HUES6 (cell line): ENCODE results near the gene GULP1.

Experiments
- H3K27ac ChIP-seq: 2 replicates; pipeline ENCODE4 v1.7.0; 2013; ENCODE audit warnings: low read depth, mild to moderate bottlenecking, low read length, inconsistent platforms
- H3K27me3 ChIP-seq: 2 replicates; pipeline ENCODE4 v1.6.1; 2013; ENCODE audit warnings: low read length; ENCODE audit not compliant: control insufficient read depth, insufficient read depth
- H3K36me3 ChIP-seq: 2 replicates; pipeline ENCODE4 v1.6.1; 2013; ENCODE audit warnings: low read length; ENCODE audit not compliant: control insufficient read depth, insufficient read depth
- H3K4me1 ChIP-seq: 2 replicates; pipeline ENCODE4 v1.6.1; 2013; ENCODE audit warnings: low read length; ENCODE audit not compliant: control insufficient read depth, insufficient read depth
- H3K4me3 ChIP-seq: 2 replicates; pipeline ENCODE4 v1.5.1; 2013; ENCODE audit warnings: low read depth, low read length
- H3K9ac ChIP-seq: one replicate; pipeline ENCODE4 v1.6.1; 2013; ENCODE audit warnings: mild to moderate bottlenecking, low read length
- H3K9me3 ChIP-seq: 2 replicates; pipeline ENCODE4 v1.6.1; 2013; ENCODE audit warnings: low read depth, low read length; ENCODE audit not compliant: control insufficient read depth, insufficient read depth

GULP1 gene

DNA sequence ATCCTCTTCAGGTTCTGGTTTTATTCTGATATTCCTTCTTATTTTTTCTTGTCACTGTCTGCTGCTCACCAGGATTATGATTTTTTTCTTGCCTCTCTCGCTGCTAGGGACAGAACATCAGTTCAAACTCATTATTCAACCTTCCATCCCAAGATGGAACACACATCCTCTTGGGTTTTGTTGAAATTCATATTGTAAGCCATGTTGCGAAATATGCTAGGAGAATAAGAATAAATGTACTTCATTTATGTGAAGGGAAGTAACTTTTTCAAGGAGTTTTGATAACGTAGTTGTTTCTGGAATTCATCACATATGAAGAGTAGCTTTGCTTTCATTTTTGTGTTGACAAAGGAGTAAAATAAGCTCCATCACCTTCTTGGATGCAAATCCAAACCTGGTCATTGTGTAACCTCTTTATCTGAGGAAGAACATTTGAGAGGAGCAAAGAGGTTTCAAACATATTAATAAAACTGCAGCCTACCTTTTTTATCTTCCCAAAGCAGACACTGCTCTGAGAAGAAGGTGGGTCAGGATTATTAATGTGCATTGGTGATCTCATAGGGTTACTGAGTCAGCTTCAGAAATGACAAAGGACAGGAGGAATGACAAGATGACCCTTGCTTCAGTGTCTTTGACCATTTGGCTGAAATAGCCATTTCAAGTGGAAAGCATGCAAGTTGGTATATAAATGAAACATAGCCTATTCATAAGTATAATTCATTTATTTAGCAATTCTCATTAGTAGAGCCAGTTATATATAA lies 280.0 kb downstream of the GULP1 start:
- no peak overlapping the region for H3K27ac ChIP-seq
- no peak overlapping the region for H3K4me3 ChIP-seq
- H3K9me3 ChIP-seq, result no peaks in the 10 kb centered on the region
- H3K36me3 ChIP-seq, result peaks cover 41% of the 10 kb centered on the region
- no peaks in the 10 kb centered on the region for H3K27me3 ChIP-seq
- H3K9ac ChIP-seq, result no peak overlapping the region
- no peaks in the 10 kb centered on the region for H3K4me1 ChIP-seq

GRCh38 chr2:188572592-188572991 lies 280.9 kb downstream of the GULP1 start:
- H3K4me3 ChIP-seq, result no peak overlapping the region

GRCh38 chr2:188573453-188573852 lies 281.8 kb downstream of the GULP1 start:
- Histone ChIP-seq H3K9me3 (no peaks in the 10 kb centered on the region), H3K36me3 (peaks cover 39% of the 10 kb centered on the region), H3K4me1 (no peaks in the 10 kb centered on the region), H3K27me3 (no peaks in the 10 kb centered on the region), H3K9ac (no peak overlapping the region), H3K4me3 (no peak overlapping the region), H3K27ac (no peak overlapping the region)

More at GRCh38 chr2:188572592-188572991, 280.9 kb downstream of the GULP1 start:
- Histone ChIP-seq H3K27ac (no peak overlapping the region), H3K9ac (no peak overlapping the region), H3K36me3 (peaks cover 41% of the 10 kb centered on the region), H3K27me3 (no peaks in the 10 kb centered on the region), H3K4me1 (no peaks in the 10 kb centered on the region), H3K9me3 (no peaks in the 10 kb centered on the region)

- Histone ChIP-seq H3K9ac (no peak overlapping the region), H3K9me3 (no peaks in the 10 kb centered on the region), H3K36me3 (peaks cover 15% of the 10 kb centered on the region), H3K27ac (no peak overlapping the region), H3K27me3 (no peaks in the 10 kb centered on the region), H3K4me3 (no peak overlapping the region), H3K4me1 (no peaks in the 10 kb centered on the region)
Observed at GRCh38 chr2:188576006-188576405, 284.3 kb downstream of the GULP1 start.

GRCh38 chr2:188576651-188577050 lies 285.0 kb downstream of the GULP1 start:
- Histone ChIP-seq H3K4me3 (no peak overlapping the region), H3K27me3 (no peaks in the 10 kb centered on the region), H3K9ac (no peak overlapping the region), H3K36me3 (peaks cover 12% of the 10 kb centered on the region), H3K4me1 (no peaks in the 10 kb centered on the region), H3K27ac (no peak overlapping the region), H3K9me3 (no peaks in the 10 kb centered on the region)

- no peak overlapping the region for H3K27ac ChIP-seq
- no peak overlapping the region for H3K9ac ChIP-seq
Observed at GRCh38 chr2:188577231-188577630, 285.6 kb downstream of the GULP1 start.

GRCh38 chr2:188580738-188581137 lies 289.1 kb downstream of the GULP1 start:
- H3K27ac ChIP-seq, result no peak overlapping the region
- H3K36me3 ChIP-seq, result peaks cover 22% of the 10 kb centered on the region
- no peaks in the 10 kb centered on the region for H3K4me1 ChIP-seq
- peaks cover 7% of the 10 kb centered on the region; the same call in 1 of the 2 replicates for H3K9me3 ChIP-seq
- H3K4me3 ChIP-seq, result no peak overlapping the region
- no peak overlapping the region for H3K9ac ChIP-seq
- H3K27me3 ChIP-seq, result no peaks in the 10 kb centered on the region

More at GRCh38 chr2:188577231-188577630, 285.6 kb downstream of the GULP1 start:
- Histone ChIP-seq H3K4me3 (no peak overlapping the region), H3K4me1 (no peaks in the 10 kb centered on the region), H3K36me3 (peaks cover 11% of the 10 kb centered on the region), H3K9me3 (no peaks in the 10 kb centered on the region), H3K27me3 (no peaks in the 10 kb centered on the region)

DNA sequence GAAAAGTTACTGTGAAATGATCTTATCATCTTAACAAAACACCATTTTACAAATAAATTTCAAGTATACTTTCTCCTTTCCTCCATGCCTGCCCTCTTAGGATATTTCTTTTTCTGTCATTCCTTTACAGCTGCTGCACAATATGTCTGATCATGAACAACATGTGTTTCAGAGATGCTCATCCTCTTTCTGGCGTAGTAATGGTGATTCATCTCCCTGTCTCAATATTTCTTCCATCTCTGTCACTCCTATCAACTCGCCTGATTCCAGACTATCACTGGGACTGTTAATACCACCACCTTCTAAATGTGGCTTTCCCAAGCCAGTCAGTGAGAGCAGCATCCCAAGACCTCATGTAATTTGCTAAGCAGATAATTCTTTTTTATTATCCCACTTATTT lies 290.5 kb downstream of the GULP1 start:
- Histone ChIP-seq H3K9me3 (peaks cover 7% of the 10 kb centered on the region; the same call in 1 of the 2 replicates), H3K9ac (no peak overlapping the region), H3K27ac (no peak overlapping the region), H3K27me3 (no peaks in the 10 kb centered on the region), H3K4me3 (no peak overlapping the region), H3K4me1 (no peaks in the 10 kb centered on the region), H3K36me3 (peaks cover 24% of the 10 kb centered on the region)

DNA sequence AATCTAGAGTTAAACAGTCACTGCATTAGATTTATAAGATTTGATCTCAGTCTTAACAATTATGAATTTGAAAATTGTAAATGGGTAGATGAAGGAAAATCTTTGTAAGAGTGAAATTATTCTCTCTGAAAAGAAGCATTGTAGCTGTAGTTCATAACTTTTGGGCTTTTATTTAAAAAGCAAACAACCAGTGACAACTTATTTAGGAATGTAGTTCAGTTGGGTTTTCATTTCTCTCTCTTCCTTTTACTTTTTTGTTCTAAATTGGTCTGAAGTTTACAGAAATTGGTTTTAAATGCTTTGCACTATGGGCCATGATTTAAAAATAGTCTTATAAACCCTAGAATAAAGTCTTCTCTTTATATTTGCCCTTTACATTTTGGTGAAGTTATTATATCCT lies 296.6 kb downstream of the GULP1 start:
- no peaks in the 10 kb centered on the region for H3K4me1 ChIP-seq

DNA sequence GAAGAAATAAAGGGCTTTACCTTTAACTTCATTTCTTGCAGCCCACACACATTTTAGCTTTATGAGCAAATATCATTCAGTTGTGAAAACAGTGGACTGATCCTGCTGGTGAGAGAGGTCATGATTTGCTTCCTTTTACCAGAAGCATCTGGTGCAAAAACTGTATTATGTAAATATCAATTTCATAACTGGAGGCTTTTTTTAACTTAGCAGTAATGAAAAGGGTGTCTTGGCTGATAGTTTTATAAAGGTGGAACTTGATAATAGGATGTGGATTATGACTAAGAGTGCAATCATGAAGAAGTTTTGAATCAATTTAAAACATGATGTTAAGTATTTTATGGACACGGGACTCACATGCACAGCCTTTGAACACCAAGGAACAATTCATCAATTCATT lies 304.4 kb downstream of the GULP1 start:
- H3K9me3 ChIP-seq, result no peaks in the 10 kb centered on the region
- peaks cover 14% of the 10 kb centered on the region; the same call in 1 of the 2 replicates for H3K36me3 ChIP-seq
- H3K27me3 ChIP-seq, result no peaks in the 10 kb centered on the region
- no peak overlapping the region for H3K4me3 ChIP-seq
- H3K9ac ChIP-seq, result no peak overlapping the region
- H3K4me1 ChIP-seq, result peaks cover 12% of the 10 kb centered on the region; the same call in 1 of the 2 replicates
- no peak overlapping the region for H3K27ac ChIP-seq

More for the DNA sequence above, 296.6 kb downstream of the GULP1 start:
- peaks cover 7% of the 10 kb centered on the region; the same call in 1 of the 2 replicates for H3K9me3 ChIP-seq
- H3K27me3 ChIP-seq, result no peaks in the 10 kb centered on the region
- H3K4me3 ChIP-seq, result no peak overlapping the region
- H3K9ac ChIP-seq, result no peak overlapping the region
- no peak overlapping the region for H3K27ac ChIP-seq
- peaks cover 46% of the 10 kb centered on the region for H3K36me3 ChIP-seq

GRCh38 chr2:188598551-188598950 lies 306.9 kb downstream of the GULP1 start:
- Histone ChIP-seq H3K9me3 (no peaks in the 10 kb centered on the region), H3K36me3 (peaks cover 7% of the 10 kb centered on the region; the same call in 1 of the 2 replicates), H3K27me3 (no peaks in the 10 kb centered on the region), H3K27ac (no peak overlapping the region), H3K4me3 (no peak overlapping the region), H3K9ac (no peak overlapping the region), H3K4me1 (peaks cover 12% of the 10 kb centered on the region; the same call in 1 of the 2 replicates)
